Measurements from ENCODE around the gene PTPN6.

PTPN6 gene

GRCh38 chr12:6970096-6970527, 19.0 kb downstream of the PTPN6 start:
- DNase-seq (ENCODE audit: insufficient read length, low spot score) (no peak), FAIRE-seq (no peak)
- TF ChIP-seq POLR2A (IDR thresholded peaks at IDR 0.05; ENCODE audit: low read depth, low read length), result no peak

- no peak for TF ChIP-seq POLR2A (IDR thresholded peaks at IDR 0.05; ENCODE audit: low read depth, low read length)
- FAIRE-seq (no peak), DNase-seq (ENCODE audit: insufficient read length, low spot score) (no peak)
Measured at GRCh38 chr12:6974180-6974579, 23.0 kb downstream of the PTPN6 start.

- DNase-seq (ENCODE audit: insufficient read length, low spot score) (no peak), FAIRE-seq (no peak)
- TF ChIP-seq POLR2A (IDR thresholded peaks at IDR 0.05; ENCODE audit: low read depth, low read length), result no peak
Measured at GRCh38 chr12:6975297-6976032, 24.3 kb downstream of the PTPN6 start.

GRCh38 chr12:6977653-6978052, 26.5 kb downstream of the PTPN6 start:
- no peak for DNase-seq (ENCODE audit: insufficient read length, low spot score)
- FAIRE-seq, result no peak
- no peak for TF ChIP-seq POLR2A (IDR thresholded peaks at IDR 0.05; ENCODE audit: low read depth, low read length)

GRCh38 chr12:6978188-6978587, 27.0 kb downstream of the PTPN6 start:
- DNase-seq (ENCODE audit: insufficient read length, low spot score) (no peak), FAIRE-seq (no peak)
- no peak for TF ChIP-seq POLR2A (IDR thresholded peaks at IDR 0.05; ENCODE audit: low read depth, low read length)

- no peak for FAIRE-seq
- DNase-seq (ENCODE audit: insufficient read length, low spot score), result no peak
- no peak for TF ChIP-seq POLR2A (IDR thresholded peaks at IDR 0.05; ENCODE audit: low read depth, low read length)
Measured at GRCh38 chr12:6978611-6979011, 27.5 kb downstream of the PTPN6 start.

- FAIRE-seq (no peak), DNase-seq (ENCODE audit: insufficient read length, low spot score) (no peak)
- TF ChIP-seq POLR2A (IDR thresholded peaks at IDR 0.05; ENCODE audit: low read depth, low read length), result no peak
Measured at GRCh38 chr12:6979021-6979420, 27.9 kb downstream of the PTPN6 start.

GRCh38 chr12:6979453-6979852, 28.3 kb downstream of the PTPN6 start:
- no peak for DNase-seq (ENCODE audit: insufficient read length, low spot score)
- FAIRE-seq, result no peak
- TF ChIP-seq POLR2A (IDR thresholded peaks at IDR 0.05; ENCODE audit: low read depth, low read length), result no peak

GRCh38 chr12:6980075-6980474, 28.9 kb downstream of the PTPN6 start:
- FAIRE-seq (no peak), DNase-seq (ENCODE audit: insufficient read length, low spot score) (no peak)
- no peak for TF ChIP-seq POLR2A (IDR thresholded peaks at IDR 0.05; ENCODE audit: low read depth, low read length)

GRCh38 chr12:6980740-6981139, 29.6 kb downstream of the PTPN6 start:
- no peak for DNase-seq (ENCODE audit: insufficient read length, low spot score)
- no peak for FAIRE-seq
- no peak for TF ChIP-seq POLR2A (IDR thresholded peaks at IDR 0.05; ENCODE audit: low read depth, low read length)

GRCh38 chr12:6981152-6982052, 30.2 kb downstream of the PTPN6 start:
- FAIRE-seq (no peak), DNase-seq (ENCODE audit: insufficient read length, low spot score) (no peak)
- no peak for TF ChIP-seq POLR2A (IDR thresholded peaks at IDR 0.05; ENCODE audit: low read depth, low read length)

GRCh38 chr12:6982532-6982931, 31.4 kb downstream of the PTPN6 start:
- no peak for TF ChIP-seq POLR2A (IDR thresholded peaks at IDR 0.05; ENCODE audit: low read depth, low read length)
- DNase-seq (ENCODE audit: insufficient read length, low spot score) (no peak), FAIRE-seq (no peak)

- FAIRE-seq (no peak), DNase-seq (ENCODE audit: insufficient read length, low spot score) (no peak)
- no peak for TF ChIP-seq POLR2A (IDR thresholded peaks at IDR 0.05; ENCODE audit: low read depth, low read length)
Measured at GRCh38 chr12:6987956-6988553, 36.9 kb downstream of the PTPN6 start.

GRCh38 chr12:6996040-6996441, 44.9 kb downstream of the PTPN6 start:
- DNase-seq (ENCODE audit: insufficient read length, low spot score) (peak; percentile 64), FAIRE-seq (no peak)
- no peak for TF ChIP-seq POLR2A (IDR thresholded peaks at IDR 0.05; ENCODE audit: low read depth, low read length)
